Gastroesophageal sphincter (tissue), 3 donors: ENCODE measurements around the gene HS2ST1.

ENCODE experiments used
- CTCF ChIP-seq, 4 experiments: fragments of 200-600 bp in 2 of 4; fragments of 450-650 bp in 2 of 4; sonication (generic) in 1 of 4; IDR thresholded peaks; one replicate each; pipeline ENCODE4 v1.5.1; 2017 to 2019; ENCODE audit warnings: antibody characterized with exemption in 4 of 4, mild to moderate bottlenecking in 2 of 4, moderate library complexity in 2 of 4
- EP300 ChIP-seq: sonication (generic); formaldehyde crosslinking; IDR thresholded peaks from one replicate; pipeline ENCODE4 v1.6.1; 2017; ENCODE audit warnings: antibody characterized with exemption, mild to moderate bottlenecking
- POLR2A ChIP-seq, 2 donors: fragments of 450-650 bp; IDR thresholded peaks; one replicate each; pipeline ENCODE4 v1.6.1; 2017; ENCODE audit warnings: antibody characterized with exemption in 2 of 2, mild to moderate bottlenecking in 2 of 2, moderate library complexity in 1 of 2

GRCh38 chr1:87100271-87100670, 185.8 kb downstream of the HS2ST1 start:
- no peak for TF ChIP-seq CTCF (IDR thresholded peaks at IDR 0.05)
- no peak for TF ChIP-seq POLR2A (IDR thresholded peaks at IDR 0.05)
- TF ChIP-seq EP300 = no peak
